GM12878 (cell line): ENCODE data around the gene NAE1. TPM values are rescaled to one million over a fixed set of nuclear protein-coding genes. Genes with fewer than 3 reads are reported as not detected.

Source experiments
- ATAC-seq: fragments of 200-7000 bp; cut with Tn5 transposase; 3 replicates; pipeline ENCODE4 v1.9.1; 2020; ENCODE audit warnings: mild to moderate bottlenecking, moderate library complexity
- BruUV-seq: library from RNA; stranded (reverse); fragments of 400-500 nt; replicated peaks from 2 replicates; lab custom pipeline; 2021; lab: Mats Ljungman, UMichigan
- CTCF ChIA-PET: fragments of 300-600 bp; sonication (Branson Sonifier 250); formaldehyde crosslinking; extraction: SDS; loops from one replicate; lab custom pipeline; 2021; ENCODE audit warnings: inconsistent platforms; lab: Yijun Ruan, JAX
- POLR2A ChIA-PET: fragments of 350-600 bp; formaldehyde crosslinking; extraction: SDS; loops from one replicate; lab custom pipeline; 2021; ENCODE audit warnings: inconsistent platforms; lab: Charles Lee
- RAD21 ChIA-PET: fragments of 300-600 bp; sonication (Branson Sonifier 250); formaldehyde crosslinking; loops from one replicate; lab custom pipeline; 2023; ENCODE audit warnings: antibody characterized with exemption; ENCODE audit not compliant: unreplicated experiment; lab: Charles Lee
- SMC1A ChIA-PET: fragments of 300-600 bp; sonication (Branson Sonifier 250); formaldehyde crosslinking; loops from one replicate; lab custom pipeline; 2023; ENCODE audit not compliant: unreplicated experiment, uncharacterized antibody; lab: Charles Lee
- DNase-seq: peaks from one replicate; pipeline ENCODE4 v3.0.0-alpha.2; 2011; ENCODE audit warnings: low read depth, low spot score
- FAIRE-seq: peaks from 3 replicates; lab custom pipeline; 2011; peaks lifted over from hg19 to GRCh38; lab: Jason Lieb, UNC
- H2AFZ ChIP-seq: 2 replicates; pipeline ENCODE4 v1.6.0; 2011; ENCODE audit warnings: low read depth, low read length, control low read depth; ENCODE audit not compliant: control insufficient read depth
- H3K27ac ChIP-seq: 2 replicates; pipeline ENCODE4 v1.5.1; 2011; ENCODE audit warnings: control low read depth; ENCODE audit not compliant: control insufficient read depth, insufficient read depth
- H3K27me3 ChIP-seq, 2 experiments: replicated peaks in 1 of 2; 2 replicates each; pipeline versions ENCODE4 v1.6.0 to v1.6.1; 2011; ENCODE audit warnings: low read length in 1 of 2; ENCODE audit not compliant: control insufficient read depth in 2 of 2, insufficient read depth in 2 of 2
- H3K36me3 ChIP-seq, 2 experiments: 2 replicates each; pipeline ENCODE4 v1.5.1; 2011; ENCODE audit warnings: low read length in 1 of 2; ENCODE audit not compliant: control insufficient read depth in 2 of 2, insufficient read depth in 2 of 2
- H3K4me1 ChIP-seq: 2 replicates; pipeline ENCODE4 v1.6.1; 2011; ENCODE audit warnings: mild to moderate bottlenecking, low read length, moderate library complexity, mixed read lengths; ENCODE audit not compliant: control insufficient read depth, insufficient read depth
- H3K4me2 ChIP-seq: 2 replicates; pipeline ENCODE4 v1.6.0; 2011; ENCODE audit warnings: control low read depth; ENCODE audit not compliant: control insufficient read depth, insufficient read depth
- H3K4me3 ChIP-seq: fragments of 200-600 bp; sonication (generic); 2 replicates; pipeline ENCODE4 v1.5.1; 2016
- H3K79me2 ChIP-seq: 2 replicates; pipeline ENCODE4 v1.6.0; 2011; ENCODE audit warnings: low read length; ENCODE audit not compliant: control insufficient read depth, insufficient read depth
- H3K9ac ChIP-seq: 2 replicates; pipeline ENCODE4 v1.8.0; 2011; ENCODE audit warnings: low read length, control low read depth, mixed read lengths; ENCODE audit not compliant: control insufficient read depth, insufficient read depth
- H3K9me3 ChIP-seq: replicated peaks from 3 replicates; pipeline ENCODE4 v1.5.1; 2011; ENCODE audit warnings: mild to moderate bottlenecking, low read length; ENCODE audit not compliant: control insufficient read depth, insufficient read depth
- H4K20me1 ChIP-seq: 2 replicates; pipeline ENCODE4 v1.6.0; 2011; ENCODE audit not compliant: control insufficient read depth, insufficient read depth
- BCLAF1 ChIP-seq: fragments of 450-650 bp; IDR thresholded peaks from 2 replicates; pipeline ENCODE4 v1.6.1; 2017; ENCODE audit warnings: antibody characterized with exemption, mild to moderate bottlenecking, moderate library complexity
- ELK1 ChIP-seq: IDR thresholded peaks from 2 replicates; pipeline ENCODE4 v1.6.1; 2012; ENCODE audit warnings: low read depth, low read length, improper control_type of control experiment
- JUND ChIP-seq: IDR thresholded peaks from 2 replicates; pipeline ENCODE4 v1.6.1; 2012; ENCODE audit warnings: low read depth, mild to moderate bottlenecking, low read length, improper control_type of control experiment, moderate library complexity
- KAT2A ChIP-seq: conservative IDR thresholded peaks from 2 replicates; pipeline ENCODE4 v1.6.1; 2011; ENCODE audit warnings: low read depth, low read length; ENCODE audit not compliant: control insufficient read depth
- NRF1 ChIP-seq: conservative IDR thresholded peaks from 2 replicates; pipeline ENCODE4 v1.6.1; 2011; ENCODE audit warnings: mild to moderate bottlenecking, low read depth, low read length, improper control_type of control experiment
- POLR2AphosphoS5 ChIP-seq: IDR thresholded peaks from 2 replicates; pipeline ENCODE4 v1.6.1; 2011; ENCODE audit warnings: mild to moderate bottlenecking, low read length, inconsistent platforms
- SMC3 ChIP-seq: IDR thresholded peaks from 2 replicates; pipeline ENCODE4 v1.6.1; 2011; ENCODE audit warnings: low read length, improper control_type of control experiment, borderline replicate concordance
- SPI1 ChIP-seq: IDR thresholded peaks from 2 replicates; pipeline ENCODE4 v1.6.1; 2011; ENCODE audit warnings: low read depth, mild to moderate bottlenecking, low read length, moderate library complexity, borderline replicate concordance; ENCODE audit not compliant: insufficient read depth
- TCF7 ChIP-seq: IDR thresholded peaks from 2 replicates; pipeline ENCODE4 v1.6.1; 2014; ENCODE audit warnings: antibody characterized with exemption, borderline replicate concordance
- ZNF217 ChIP-seq: fragments of 450-650 bp; IDR thresholded peaks from 2 replicates; pipeline ENCODE4 v1.6.1; 2017; ENCODE audit warnings: antibody characterized with exemption, mild to moderate bottlenecking
- WGBS: methylation state at CpG from one replicate; pipeline ENCODE4 v1.1.6; 2016; ENCODE audit warnings: low lambda C conversion rate; ENCODE audit not compliant: insufficient replicate concordance, insufficient coverage; ENCODE audit errors: missing lambda C conversion rate; 5-methylcytosine and 5-hydroxymethylcytosine counted together
- in situ Hi-C: fragments of 300-500 bp; cut with MboI; formaldehyde crosslinking; loops from 9 replicates; pipeline ENCODE4 v1.14.3; 2018; ENCODE audit warnings: mixed read lengths
- intact Hi-C: fragments of 100-400 bp; cut with micrococcal nuclease; formaldehyde crosslinking; loops from one replicate; pipeline ENCODE4 v1.14.2; 2022; ENCODE audit not compliant: unreplicated experiment
- polyA plus RNA-seq, 11 experiments: library from polyadenylated mRNA; depleted of rRNA in 4 of 11; unstranded in 6 of 11; stranded (reverse) in 5 of 11; fragments of >200 nt; fragmentation: Nextera tagmentation in 4 of 11; fragmentation: Illumina TruSeq in 1 of 11; extraction: Ambion mirVana in 4 of 11; extraction: Trizol in 1 of 11; gene quantifications; 1 replicate in 1 of 11; 2 replicates in 10 of 11; pipeline versions ENCODE4 v1.2.1 to v1.2.3, GENCODE V29; 2011 to 2016; ENCODE audit warnings: inconsistent platforms in 2 of 11, missing spikeins in 2 of 11, low read depth in 1 of 11
- total RNA-seq, 4 experiments: library from RNA; depleted of rRNA in 3 of 4; stranded (reverse); fragments of >200 nt in 3 of 4; fragmentation: Illumina TruSeq in 1 of 4; extraction: Trizol in 1 of 4; gene quantifications; 2 replicates each; pipeline versions ENCODE4 v1.2.1 to v1.2.3, GENCODE V29; 2013 to 2021

Gene NAE1
- total and polyA plus RNA-seq, 10 of the 15 experiments (the other 5 are each of a cell fraction or from before 2014, with no cell fraction given) = 58.7 to 106 (median 78.7) TPM

GRCh38 chr16:66814734-66815133 lies 16.0 kb downstream of the NAE1 start:
- H4K20me1 ChIP-seq = no peaks in the 10 kb centered on the region
- H3K4me1 ChIP-seq = no peaks in the 10 kb centered on the region
- ChIA-PET CTCF (interaction anchor here (1.0 to 1.1 kb wide), 2 partner anchors 16 to 19 kb away, joined by 3 read pairs; partner anchors contain the start of gene NAE1), POLR2A (interaction anchor here (0.6 kb wide), 1 partner anchor 407 kb away, joined by 4 read pairs; no protein-coding TSS in a partner anchor), RAD21 (interaction anchor here (0.7 kb wide), 1 partner anchor 197 kb away, joined by 3 read pairs; no protein-coding TSS in a partner anchor), SMC1A (interaction anchor here (0.6 kb wide), 1 partner anchor 244 kb away, joined by 5 read pairs; no protein-coding TSS in a partner anchor)
- H3K27me3 ChIP-seq = no peaks in the 10 kb centered on the region
- ATAC-seq = no peak
- H3K9me3 ChIP-seq = no peaks in the 10 kb centered on the region
- H3K27ac ChIP-seq = no peak overlapping the region
- H3K36me3 ChIP-seq = peaks cover 2 to 22% of the 10 kb centered on the region in 2 experiments; a peak in 3 of 4 replicates
- no peak overlapping the region for H3K4me3 ChIP-seq
- no peak overlapping the region for H3K9ac ChIP-seq
- no peak for FAIRE-seq
- in situ Hi-C loops = no loop called here
- peak; percentile 39; the same call in 1 of the 2 replicates for TF ChIP-seq POLR2AphosphoS5
- no peak for TF ChIP-seq ELK1
- WGBS = 95% methylated on average over 2 of the region's 2 CpGs
- no peak for DNase-seq
- H3K4me2 ChIP-seq = no peak overlapping the region
- no peaks in the 10 kb centered on the region for H3K79me2 ChIP-seq
- H2AFZ ChIP-seq = no peak overlapping the region
- BruUV-seq = no TSS peak
- intact Hi-C loops = no loop called here

- no TSS peak for BruUV-seq
- ChIA-PET CTCF (interaction anchor here (1.1 to 3.2 kb wide), 3 partner anchors 20 to 62 kb away, joined by 4 to 16 read pairs (median 5); partner anchors contain the start of gene NAE1), POLR2A (no interaction called here), SMC1A (no interaction called here)
- no peak overlapping the region for H2AFZ ChIP-seq
- 99% methylated on average over 7 of the region's 7 CpGs for WGBS
- H3K9me3 ChIP-seq = no peaks in the 10 kb centered on the region
- in situ Hi-C loops = no loop called here
- H3K4me2 ChIP-seq = no peak overlapping the region
- H3K4me3 ChIP-seq = no peak overlapping the region
- TF ChIP-seq NRF1 (no peak), JUND (no peak), KAT2A (no peak), TCF7 (no peak), SMC3 (no peak), ZNF217 (no peak), SPI1 (no peak), BCLAF1 (no peak)
- TF ChIP-seq, all 136 proteins: peak for 0
- ATAC-seq (no peak), FAIRE-seq (no peak), DNase-seq (no peak)
- no peaks in the 10 kb centered on the region for H3K27me3 ChIP-seq
- no peaks in the 10 kb centered on the region for H3K79me2 ChIP-seq
- H3K9ac ChIP-seq = no peak overlapping the region
- intact Hi-C loops = no loop called here
- RAD21 ChIA-PET = no interaction called here
- no peaks in the 10 kb centered on the region for H3K4me1 ChIP-seq
- H3K36me3 ChIP-seq = peaks cover 2 to 6% of the 10 kb centered on the region in 2 experiments; a peak in 3 of 4 replicates
- no peak overlapping the region for H3K27ac ChIP-seq
- no peaks in the 10 kb centered on the region for H4K20me1 ChIP-seq
These were observed 19.7 kb downstream of the NAE1 start for GRCh38 chr16:66811043-66811442.
